Islet of Langerhans (tissue), 1 donor: Measurements from ENCODE around the gene SIGLEC5.
"Not testable (repeated sequence)": the region's sequence is repeated elsewhere in the genome, so short reads cannot be mapped to it uniquely, and the experiment has no call there.

ENCODE experiments used
- FAIRE-seq: peaks from one replicate; lab custom pipeline; 2011; peaks lifted over from hg19 to GRCh38; lab: Jason Lieb, UNC

SIGLEC5 gene

DNA sequence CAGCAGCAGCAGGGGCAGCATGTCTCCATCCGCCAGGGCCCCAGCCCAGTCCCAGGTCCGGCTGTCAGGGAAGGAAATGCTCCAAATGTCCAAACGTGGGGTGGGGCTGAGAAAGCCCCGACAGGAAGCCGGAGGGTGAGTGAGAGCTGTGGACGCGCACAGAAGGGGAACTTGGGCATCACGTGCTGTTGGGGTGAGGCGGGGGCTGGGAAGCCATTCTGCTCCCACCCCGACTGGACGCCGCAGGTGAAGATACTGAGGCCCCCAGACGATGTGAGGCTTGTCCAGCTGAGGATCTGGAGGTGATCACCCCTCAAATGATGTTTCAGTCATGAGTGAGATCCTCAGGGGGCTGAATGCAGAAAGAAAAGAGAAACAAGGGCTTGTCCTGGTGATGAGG is at the start of gene SIGLEC5:
Gene SIGLEC5, minus strand, starts transcription at position 87 of the 400 bp plus-strand sequence. Its CDS starts 66 bp downstream, at position 21.
- FAIRE-seq, result not testable (repeated sequence)

GRCh38 chr19:51676566-51677083 is 46.4 kb upstream of the SIGLEC5 start:
- FAIRE-seq, result no peak

- FAIRE-seq, result not testable (repeated sequence)
These were observed 45.8 kb upstream of the SIGLEC5 start for GRCh38 chr19:51675911-51676565.

- no peak for FAIRE-seq
These were observed 38.0 kb upstream of the SIGLEC5 start for GRCh38 chr19:51668216-51668615.

DNA sequence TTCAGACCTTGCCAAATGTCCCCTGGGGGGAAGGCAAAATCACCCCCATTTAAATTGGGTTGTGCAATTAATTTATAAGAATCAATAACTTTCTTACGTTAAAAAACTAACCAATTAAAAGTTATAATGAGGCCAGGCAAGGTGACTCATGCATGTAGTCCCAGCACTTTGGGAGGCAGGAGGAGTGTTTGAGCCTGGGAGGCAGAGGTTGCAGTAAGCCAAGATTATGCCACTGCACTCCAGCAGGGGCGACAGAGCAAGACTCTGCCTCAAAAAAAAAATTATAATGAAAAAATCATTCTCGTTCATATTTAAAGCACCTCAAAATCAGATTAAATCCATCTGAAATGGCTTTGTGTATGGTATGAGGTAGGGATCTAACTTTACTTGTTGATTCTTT is 34.8 kb upstream of the SIGLEC5 start:
- no peak for FAIRE-seq

GRCh38 chr19:51664131-51664530 is 33.9 kb upstream of the SIGLEC5 start:
- no peak for FAIRE-seq

GRCh38 chr19:51663650-51664049 is 33.4 kb upstream of the SIGLEC5 start:
- no peak for FAIRE-seq

DNA sequence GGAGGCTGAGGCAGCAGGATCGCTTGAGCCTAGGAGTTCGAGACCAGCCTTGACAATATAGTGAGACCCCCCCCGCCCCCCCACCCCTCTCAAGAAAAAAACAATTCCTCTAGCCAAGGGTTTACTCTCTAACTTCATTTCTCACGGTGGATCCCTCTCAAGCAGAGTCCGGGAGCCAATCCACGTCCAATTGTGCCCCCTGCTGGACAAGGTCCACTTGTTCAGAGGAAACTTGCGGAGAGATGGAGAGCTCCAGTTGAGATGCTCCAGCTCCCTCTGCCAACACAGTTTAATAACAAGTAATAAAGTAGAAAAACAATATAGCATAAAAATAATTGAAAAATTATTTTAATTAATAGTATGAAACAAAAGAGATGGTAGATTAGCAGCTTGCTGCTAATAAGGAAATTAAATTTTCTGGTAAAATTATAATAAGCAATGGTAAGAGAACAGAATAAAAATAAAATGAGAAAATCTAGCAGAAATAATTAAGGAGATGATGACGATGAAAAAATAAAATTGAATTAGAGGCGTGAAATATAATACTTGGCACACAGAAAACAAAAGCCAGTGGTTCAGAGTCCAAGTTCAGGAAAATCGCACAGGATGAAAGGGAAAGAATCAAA is 30.9 kb upstream of the SIGLEC5 start:
- peak; percentile 81 for FAIRE-seq

DNA sequence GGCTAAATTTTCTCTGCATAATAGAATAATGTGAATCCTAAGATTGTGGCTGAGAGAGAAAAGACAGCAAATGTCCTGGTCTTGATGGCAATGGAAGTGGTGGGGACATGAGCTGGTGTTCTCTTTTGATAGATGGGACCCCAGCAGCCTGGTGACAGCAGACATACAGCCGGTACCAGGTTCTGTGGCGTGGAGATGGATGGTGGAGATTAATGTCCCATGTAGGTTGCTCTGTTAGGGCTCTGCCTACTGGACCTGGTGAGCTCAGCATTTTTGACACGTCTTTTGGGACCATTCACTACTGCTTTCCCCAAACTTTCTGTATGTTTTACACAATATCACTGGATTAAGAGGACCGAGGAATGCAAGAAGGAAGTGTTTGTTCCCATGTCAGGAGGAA is 24.6 kb upstream of the SIGLEC5 start:
- FAIRE-seq, result no peak

DNA sequence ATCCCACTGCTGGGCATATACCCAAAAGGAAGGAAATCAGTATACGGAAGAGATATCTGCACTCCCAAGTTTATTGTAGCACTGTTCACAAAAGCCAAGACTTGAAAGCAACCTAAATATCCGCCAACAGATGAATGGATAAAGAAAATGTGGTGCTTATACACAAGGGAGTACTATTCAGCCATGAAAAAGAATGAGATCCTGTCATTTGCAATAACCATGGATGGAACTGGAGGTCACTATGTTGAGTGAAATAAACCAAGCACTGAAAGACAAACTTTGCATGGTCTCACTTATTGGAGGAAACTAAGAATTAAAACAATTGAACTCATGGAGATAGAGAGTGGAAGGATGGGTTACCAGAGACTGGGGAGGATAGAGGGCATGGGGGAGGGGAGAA is 23.0 kb upstream of the SIGLEC5 start:
- no peak for FAIRE-seq

- no peak for FAIRE-seq
These were observed 22.1 kb upstream of the SIGLEC5 start for GRCh38 chr19:51652266-51652665.

- FAIRE-seq, result no peak
These were observed 21.1 kb upstream of the SIGLEC5 start for GRCh38 chr19:51651216-51651846.

- FAIRE-seq, result no peak
These were observed 17.1 kb upstream of the SIGLEC5 start for GRCh38 chr19:51647318-51647717.

DNA sequence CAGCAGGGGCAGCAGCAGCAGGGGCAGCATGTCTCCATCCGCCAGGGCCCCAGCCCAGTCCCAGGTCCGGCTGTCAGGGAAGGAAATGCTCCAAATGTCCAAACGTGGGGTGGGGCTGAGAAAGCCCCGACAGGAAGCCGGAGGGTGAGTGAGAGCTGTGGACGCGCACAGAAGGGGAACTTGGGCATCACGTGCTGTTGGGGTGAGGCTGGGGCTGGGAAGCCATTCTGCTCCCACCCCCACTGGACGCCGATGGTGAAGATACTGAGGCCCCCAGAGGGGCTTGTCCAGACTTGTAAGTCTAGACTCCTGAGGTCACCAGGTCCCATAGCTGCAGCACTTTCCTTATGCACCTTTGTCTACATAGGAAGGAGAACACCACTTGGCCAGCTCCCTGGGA is 16.5 kb upstream of the SIGLEC5 start, which contains the start of gene SIGLEC14:
Gene SIGLEC14, minus strand, starts transcription at position 96 of the 400 bp plus-strand sequence. Its CDS starts 66 bp downstream, at position 30.
- not testable (repeated sequence) for FAIRE-seq

GRCh38 chr19:51644636-51645271 is 14.6 kb upstream of the SIGLEC5 start:
- no peak for FAIRE-seq

DNA sequence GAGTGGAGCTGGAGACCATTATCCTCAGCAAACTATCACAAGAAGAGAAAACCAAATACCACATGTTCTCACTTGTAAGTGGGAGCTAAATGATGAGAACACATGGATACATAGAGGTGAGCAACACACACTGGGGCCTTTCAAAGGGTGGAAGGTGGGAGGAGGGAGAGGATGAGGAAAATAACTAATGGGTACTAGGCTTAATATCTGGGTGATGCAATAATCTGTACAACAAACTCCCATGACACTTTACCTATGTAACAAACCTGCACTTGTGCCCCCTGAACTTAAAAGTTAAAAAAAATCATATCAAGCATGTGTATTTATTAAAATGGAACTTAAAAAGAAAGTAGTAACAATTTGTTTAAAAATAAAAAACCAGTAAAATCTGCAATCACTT is 11.4 kb upstream of the SIGLEC5 start:
- no peak for FAIRE-seq

DNA sequence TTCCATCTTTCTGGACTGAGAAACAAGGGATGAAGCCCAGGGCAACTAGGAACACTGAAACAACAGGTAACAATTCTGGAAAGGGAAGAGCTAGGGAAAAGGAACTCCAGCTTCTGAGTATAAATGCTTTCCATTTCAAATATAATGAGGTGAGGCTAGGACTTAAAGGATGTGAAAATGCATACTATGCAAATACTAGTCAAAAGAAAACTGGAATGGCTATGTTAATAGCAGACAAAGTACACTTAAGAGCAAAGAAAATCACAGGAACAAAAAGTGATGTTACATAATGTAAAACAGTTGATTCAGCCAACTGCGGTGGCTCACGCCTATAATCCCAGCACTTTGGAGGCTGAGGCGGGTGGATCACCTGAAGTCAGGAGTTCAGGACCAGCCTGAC is 10.2 kb upstream of the SIGLEC5 start:
- FAIRE-seq, result no peak

GRCh38 chr19:51639916-51640315 is 9.7 kb upstream of the SIGLEC5 start:
- no peak for FAIRE-seq

DNA sequence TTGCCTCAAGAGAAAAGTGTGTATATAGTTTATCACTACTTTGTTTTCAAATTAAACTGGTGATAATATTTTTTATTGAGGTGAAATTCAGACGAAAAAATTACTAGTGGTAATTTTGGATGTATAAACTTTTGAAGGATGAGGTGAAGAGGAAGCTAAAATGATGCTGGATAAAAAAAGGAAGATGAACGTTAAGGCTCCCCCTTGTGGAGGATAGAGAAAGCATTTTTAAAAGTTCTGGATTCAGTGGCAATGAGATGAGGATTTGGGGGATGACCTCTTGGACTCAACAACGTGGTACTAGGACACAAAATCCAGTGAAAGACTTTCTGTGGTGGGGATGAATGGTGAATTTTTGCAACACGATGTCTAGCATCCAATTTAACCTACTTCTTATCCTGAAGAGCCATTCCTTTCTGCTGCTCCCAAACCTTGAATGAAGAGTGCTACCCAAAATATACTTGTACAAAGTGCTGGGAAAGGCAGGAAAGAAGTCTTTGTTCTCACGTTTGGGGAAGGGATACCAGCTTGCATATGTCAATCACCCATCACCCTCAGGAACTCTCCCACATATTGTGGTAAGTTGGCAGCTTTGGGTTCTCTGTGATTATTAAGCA is 7.3 kb upstream of the SIGLEC5 start:
- FAIRE-seq, result no peak

DNA sequence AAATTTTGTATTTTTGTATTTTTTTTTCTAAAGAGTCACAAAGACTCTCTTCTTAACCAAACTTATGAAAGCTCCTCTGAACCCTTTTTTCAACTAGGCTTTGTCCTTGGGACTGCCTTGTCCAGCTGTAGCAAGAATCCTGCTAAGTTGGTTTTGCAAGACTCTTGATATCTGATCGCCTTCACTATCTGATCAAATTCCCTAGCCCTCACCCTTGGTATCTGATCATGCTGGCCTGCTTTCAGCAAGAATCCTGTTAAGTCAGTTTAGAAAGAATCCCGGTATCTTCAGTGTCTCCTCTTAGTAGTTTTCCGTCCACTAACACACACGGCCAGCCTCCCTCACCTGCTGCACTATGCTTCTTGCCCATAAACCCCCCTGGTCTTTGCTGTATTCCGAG is 1.9 kb upstream of the SIGLEC5 start:
- FAIRE-seq, result no peak

DNA sequence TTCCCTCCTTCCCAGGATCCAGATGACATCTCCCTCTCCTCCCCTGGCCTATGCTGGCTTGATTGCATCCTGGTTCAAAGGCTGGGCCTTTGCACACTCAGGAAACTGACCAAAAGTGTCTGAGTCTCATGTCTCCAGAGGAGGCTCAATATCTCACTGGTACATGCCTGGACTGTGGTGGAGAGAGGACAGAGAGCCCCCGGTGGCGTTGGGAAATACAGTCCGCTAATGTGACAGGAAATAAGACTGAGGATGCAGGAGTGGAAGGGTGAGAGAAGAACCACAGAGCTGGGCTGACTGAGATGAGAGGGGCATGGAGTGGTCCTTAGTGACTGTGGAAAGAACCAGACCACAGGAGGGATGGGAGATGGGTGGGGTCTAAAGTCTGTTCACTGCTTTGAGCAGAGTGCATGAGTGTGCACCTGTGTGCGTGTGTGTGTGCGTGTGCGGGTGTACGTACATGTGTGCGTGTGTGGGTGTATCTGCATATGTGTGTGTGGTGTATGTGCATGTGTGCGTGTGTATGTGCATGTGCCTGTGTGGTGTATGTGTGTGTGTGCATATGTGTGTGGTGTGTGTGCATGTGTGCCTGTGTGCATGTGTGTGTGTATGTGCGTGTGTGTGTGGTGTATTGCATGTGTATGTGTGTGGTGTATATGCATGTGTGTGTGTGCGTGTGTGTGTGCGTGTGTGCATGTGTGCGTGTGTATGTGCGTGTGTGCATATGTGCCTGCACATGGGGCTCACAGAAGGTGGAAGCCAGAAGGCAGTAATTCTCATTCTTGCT is 1.9 kb downstream of the SIGLEC5 start:
- no peak for FAIRE-seq
